GM12892 (cell line): ENCODE measurements around the gene CFAP299.

Experiments used
- POLR2A ChIP-seq: IDR thresholded peaks from 2 replicates; pipeline ENCODE4 v1.6.1; 2011; ENCODE audit warnings: low read depth, low read length, control low read depth
- POLR2AphosphoS5 ChIP-seq: IDR thresholded peaks from 2 replicates; pipeline ENCODE4 v1.6.1; 2011; ENCODE audit warnings: low read depth, low read length, control low read depth
- TAF1 ChIP-seq: IDR thresholded peaks from 2 replicates; pipeline ENCODE4 v1.6.1; 2011; ENCODE audit warnings: low read depth, mild to moderate bottlenecking, control low read depth, low read length, borderline replicate concordance

GRCh38 chr4:80475798-80476197 is 140.3 kb downstream of the CFAP299 start:
- TF ChIP-seq POLR2AphosphoS5 (no peak), POLR2A (no peak), TAF1 (no peak)
